Measurements from ENCODE around the gene CDC42.

DNA sequence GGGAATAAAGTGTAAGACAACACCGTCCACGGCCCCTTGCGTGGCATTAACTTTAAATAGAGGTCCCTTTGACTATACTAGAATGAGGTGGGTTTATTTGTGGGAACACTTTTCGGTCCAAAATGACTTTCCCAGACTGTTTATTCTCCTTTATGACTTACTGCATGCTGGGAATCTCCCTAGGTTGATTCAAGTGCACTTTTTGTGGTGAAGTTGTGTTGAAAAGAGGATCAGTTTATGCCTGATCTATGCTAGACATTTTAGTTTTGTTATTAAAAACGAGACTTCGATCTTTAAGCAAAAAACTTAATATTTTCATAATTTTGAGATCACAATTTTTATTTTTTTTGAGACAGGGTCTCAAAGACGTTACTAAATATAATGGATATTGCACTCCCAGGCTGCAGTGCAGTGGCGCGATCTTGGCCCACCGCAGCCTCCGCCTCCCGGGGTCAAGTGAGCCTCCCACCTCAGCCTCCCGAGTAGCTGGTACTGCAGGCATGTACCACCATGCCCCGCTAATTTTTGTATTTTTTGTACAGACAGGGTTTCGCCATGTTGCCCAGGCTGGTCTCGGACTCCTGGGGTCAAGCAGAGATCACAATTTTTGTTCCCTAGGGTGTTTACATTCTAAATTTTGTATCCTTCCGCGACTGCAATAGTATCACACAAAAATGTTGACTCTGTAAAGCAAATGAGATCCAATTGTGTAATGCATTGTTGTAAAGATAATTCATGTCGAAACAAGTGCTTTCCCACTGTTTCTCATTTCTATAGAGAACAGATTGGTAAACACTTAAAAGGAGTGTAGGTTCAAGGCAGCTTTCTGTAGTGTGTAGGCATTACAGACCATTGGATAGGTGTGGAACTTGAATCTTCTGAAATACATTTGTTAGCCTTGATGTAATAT, 1.6 kb downstream of the CDC42 start:
- TF ChIP-seq POLR2AphosphoS5 (IDR thresholded peaks at IDR 0.05; ENCODE audit: low read depth, low read length) (no peak), EZH2 (IDR thresholded peaks at IDR 0.05) (no peak)
- TF ChIP-seq, protein P1, sequence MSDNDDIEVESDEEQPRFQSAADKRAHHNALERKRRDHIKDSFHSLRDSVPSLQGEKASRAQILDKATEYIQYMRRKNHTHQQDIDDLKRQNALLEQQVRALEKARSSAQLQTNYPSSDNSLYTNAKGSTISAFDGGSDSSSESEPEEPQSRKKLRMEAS (IDR thresholded peaks at IDR 0.05): no peak
